Spinal cord (tissue), 10 donors: ENCODE results near the gene EED. TPM values are rescaled to one million over a fixed set of nuclear protein-coding genes. Genes with fewer than 3 reads are reported as not detected.
A peak's percentile ranks its signal among the peaks of the same experiment; 100 is the strongest.
"Not testable (repeated sequence)": the region's sequence is repeated elsewhere in the genome, so short reads cannot be mapped to it uniquely, and the experiment has no call there.

Source experiments
- DNase-seq, 6 donors: peaks; one replicate each; pipeline versions ENCODE4 v3.0.0 to v3.0.0-alpha.2; 2013 to 2015; ENCODE audit warnings: low spot score in 6 of 6, low read depth in 4 of 6
- H3K27ac ChIP-seq: one replicate; pipeline ENCODE4 v1.5.1; 2013; ENCODE audit warnings: low read depth, low read length, control low read depth
- H3K27me3 ChIP-seq: one replicate; pipeline ENCODE4 v1.6.1; 2013; ENCODE audit warnings: low read length; ENCODE audit not compliant: control insufficient read depth, insufficient read depth
- H3K36me3 ChIP-seq: one replicate; pipeline ENCODE4 v1.6.1; 2013; ENCODE audit warnings: low read length; ENCODE audit not compliant: control insufficient read depth, insufficient read depth
- H3K4me1 ChIP-seq: one replicate; pipeline ENCODE4 v1.6.1; 2013; ENCODE audit warnings: low read length; ENCODE audit not compliant: control insufficient read depth, insufficient read depth
- H3K4me3 ChIP-seq: one replicate; pipeline ENCODE4 v1.5.1; 2013; ENCODE audit warnings: low read depth, low read length, control low read depth
- H3K9me3 ChIP-seq: one replicate; pipeline ENCODE4 v1.6.1; 2013; ENCODE audit warnings: low read length; ENCODE audit not compliant: control insufficient read depth, insufficient read depth
- WGBS: methylation state at CpG from one replicate; pipeline ENCODE4 v1.1.5; 2013; ENCODE audit warnings: missing lambda C conversion rate; ENCODE audit not compliant: insufficient coverage; 5-methylcytosine and 5-hydroxymethylcytosine counted together
- polyA plus RNA-seq, 2 donors: library from polyadenylated mRNA; unstranded; fragments of 120-200 nt; gene quantifications; one replicate each; pipeline ENCODE4 v1.2.1, GENCODE V29; 2013; ENCODE audit not compliant: insufficient read length in 2 of 2
- total RNA-seq, 2 donors: library from RNA; depleted of rRNA in 1 of 2; stranded (reverse); fragments of 120-200 nt in 1 of 2; fragments of >200 nt in 1 of 2; gene quantifications; one replicate each; pipeline versions ENCODE4 v1.2.3 to v1.2.4, GENCODE V29; 2013 to 2014
- donor health status: healthy.

Gene EED
- total and polyA plus RNA-seq, 4 donors, result 18.3 to 34.0 (median 32.6) TPM

DNA sequence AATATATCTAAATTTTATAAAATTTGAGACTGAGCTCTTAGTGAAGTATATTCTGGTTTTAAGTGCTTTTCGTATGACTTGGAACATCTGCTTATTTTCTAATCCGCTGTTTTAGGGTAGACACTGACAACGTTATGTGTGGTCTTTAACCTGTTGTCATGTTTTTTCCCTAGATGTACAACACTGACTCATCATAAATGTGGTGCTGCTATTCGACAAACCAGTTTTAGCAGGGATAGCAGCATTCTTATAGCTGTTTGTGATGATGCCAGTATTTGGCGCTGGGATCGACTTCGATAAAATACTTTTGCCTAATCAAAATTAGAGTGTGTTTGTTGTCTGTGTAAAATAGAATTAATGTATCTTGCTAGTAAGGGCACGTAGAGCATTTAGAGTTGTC is 33.7 kb downstream of the EED start:
- WGBS, result 100% methylated on average over 4 of the region's 8 CpGs
- Histone ChIP-seq H3K36me3 (no peaks in the 10 kb centered on the region), H3K4me3 (no peak overlapping the region), H3K9me3 (no peaks in the 10 kb centered on the region), H3K4me1 (no peaks in the 10 kb centered on the region), H3K27ac (no peak overlapping the region), H3K27me3 (no peaks in the 10 kb centered on the region)
- no peak for DNase-seq

DNA sequence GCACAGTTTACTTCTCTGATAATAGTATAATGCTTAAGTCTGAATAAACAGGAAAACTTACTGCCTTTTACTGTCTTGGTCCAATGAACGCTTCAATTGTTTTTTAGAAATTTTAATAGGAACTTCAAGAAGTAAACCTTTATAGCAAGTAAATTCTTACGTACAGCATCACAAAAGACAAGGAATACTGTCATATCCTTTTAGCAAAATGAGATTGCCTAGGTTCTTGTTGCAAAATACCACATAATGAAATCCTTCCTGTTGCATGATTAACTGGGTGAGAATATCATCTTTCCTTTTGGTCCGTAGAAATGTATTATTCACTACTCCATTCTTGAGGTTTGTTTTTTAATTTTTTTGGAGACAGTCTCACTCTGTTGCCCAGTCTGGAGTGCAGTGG is 35.2 kb downstream of the EED start:
- Histone ChIP-seq H3K4me1 (no peaks in the 10 kb centered on the region), H3K27me3 (no peaks in the 10 kb centered on the region), H3K9me3 (no peaks in the 10 kb centered on the region), H3K4me3 (no peak overlapping the region), H3K36me3 (no peaks in the 10 kb centered on the region), H3K27ac (no peak overlapping the region)
- no peak for DNase-seq
- WGBS, result no CpG with 5 or more reads among the region's 3 CpGs

DNA sequence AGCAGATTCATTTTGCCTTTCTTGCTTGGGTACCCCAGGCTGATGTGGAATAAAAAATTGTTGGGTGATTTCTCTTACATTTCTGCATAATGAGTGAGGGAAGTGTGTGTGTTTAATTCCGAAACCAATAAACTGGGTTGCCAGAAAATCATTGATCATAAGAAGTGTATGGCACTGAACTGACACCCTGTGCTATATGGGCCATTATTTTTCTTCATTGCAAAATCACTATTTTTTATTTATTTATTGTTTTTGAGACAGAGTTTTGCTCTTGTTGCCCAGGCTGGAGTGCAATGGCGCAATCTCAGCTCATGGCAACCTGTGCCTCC is 42.9 kb downstream of the EED start:
- no peak overlapping the region for H3K27ac ChIP-seq
- 92% methylated on average over 2 of the region's 2 CpGs for WGBS
- H3K9me3 ChIP-seq, result no peaks in the 10 kb centered on the region
- H3K4me1 ChIP-seq, result no peaks in the 10 kb centered on the region
- no peak overlapping the region for H3K4me3 ChIP-seq
- no peak for DNase-seq
- no peaks in the 10 kb centered on the region for H3K36me3 ChIP-seq
- H3K27me3 ChIP-seq, result no peaks in the 10 kb centered on the region

DNA sequence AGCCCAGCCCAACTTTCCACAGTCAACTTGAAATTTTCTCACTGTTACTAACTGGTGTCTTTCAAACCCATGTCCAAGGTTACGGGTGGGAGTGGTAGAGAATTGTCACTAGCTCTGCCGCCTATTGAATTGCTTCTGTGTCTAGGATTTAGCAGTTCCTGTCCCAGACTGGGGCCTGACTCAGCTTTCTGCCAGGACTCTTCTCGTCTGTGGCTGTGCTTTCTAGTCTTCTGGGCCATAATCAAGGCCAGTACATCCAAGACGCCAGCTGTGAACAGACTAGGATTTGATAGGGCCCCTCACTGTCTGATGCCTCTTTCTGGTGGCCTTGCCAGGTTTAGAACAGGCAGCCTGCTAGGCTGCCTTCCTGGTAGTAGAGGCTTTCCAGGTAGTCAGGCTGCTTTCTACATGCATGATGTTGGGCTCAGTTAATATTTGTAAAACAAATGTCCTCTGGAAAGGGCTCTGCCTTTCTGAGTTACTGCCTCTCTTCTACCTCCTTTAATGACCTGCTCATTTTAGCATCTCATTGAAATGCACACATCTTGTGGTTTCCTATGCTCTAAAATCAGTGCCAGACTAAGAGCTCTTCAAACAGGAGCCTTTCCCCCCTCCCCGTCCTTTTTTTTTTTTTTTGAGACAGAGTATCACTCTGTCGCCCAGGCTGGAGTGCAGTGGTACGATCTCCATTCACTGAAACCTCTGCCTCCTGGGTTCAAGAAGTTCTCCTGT is 44.4 kb downstream of the EED start:
- 48% methylated on average over 5 of the region's 7 CpGs for WGBS
- no peak overlapping the region for H3K4me3 ChIP-seq
- DNase-seq, result peak in 1 of 6 donors; percentile 29
- H3K9me3 ChIP-seq, result no peaks in the 10 kb centered on the region
- H3K36me3 ChIP-seq, result no peaks in the 10 kb centered on the region
- H3K27ac ChIP-seq, result no peak overlapping the region
- H3K27me3 ChIP-seq, result no peaks in the 10 kb centered on the region
- no peaks in the 10 kb centered on the region for H3K4me1 ChIP-seq

DNA sequence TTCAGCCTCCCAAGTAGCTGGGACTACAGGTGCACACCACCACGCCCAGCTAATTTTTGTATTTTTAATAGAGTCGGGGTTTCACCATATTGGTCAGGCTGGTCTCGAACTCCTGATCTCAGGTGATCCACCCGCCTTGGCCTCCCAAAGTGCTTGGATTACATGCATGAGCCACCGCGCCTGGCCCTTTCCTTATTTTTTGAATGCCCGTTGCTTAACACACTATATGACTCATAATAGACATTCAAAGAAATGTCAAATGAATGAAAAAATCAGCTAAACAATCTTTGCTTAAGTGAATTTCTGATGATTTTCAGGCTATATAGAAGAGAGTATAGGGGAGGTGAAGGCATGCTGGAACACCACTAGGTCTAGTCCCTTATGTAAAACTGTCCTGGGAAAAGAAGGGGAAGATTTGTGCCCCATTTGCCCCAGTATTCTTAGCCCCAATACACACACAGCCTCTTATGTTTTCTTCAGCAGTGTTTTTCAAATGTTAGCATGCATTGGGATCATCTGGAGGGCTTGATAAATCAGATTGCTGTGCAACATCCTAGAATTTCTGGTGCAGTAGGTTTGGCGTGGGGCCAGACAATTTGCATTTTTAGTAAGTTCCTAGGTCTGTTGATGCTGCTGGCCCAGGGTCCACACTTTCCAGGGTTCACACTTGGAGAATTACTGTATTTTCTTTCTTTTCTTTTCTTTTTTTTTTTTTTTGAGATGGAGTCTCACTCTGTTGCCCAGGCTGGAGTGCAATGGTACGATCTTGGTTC is 45.1 kb downstream of the EED start:
- H3K9me3 ChIP-seq, H3K27me3 ChIP-seq, H3K4me3 ChIP-seq, H3K27ac ChIP-seq, H3K36me3 ChIP-seq, H3K4me1 ChIP-seq: not testable (repeated sequence)
- WGBS, result 94% methylated on average over 5 of the region's 9 CpGs
- peak in 1 of 6 donors; percentile 11 for DNase-seq

DNA sequence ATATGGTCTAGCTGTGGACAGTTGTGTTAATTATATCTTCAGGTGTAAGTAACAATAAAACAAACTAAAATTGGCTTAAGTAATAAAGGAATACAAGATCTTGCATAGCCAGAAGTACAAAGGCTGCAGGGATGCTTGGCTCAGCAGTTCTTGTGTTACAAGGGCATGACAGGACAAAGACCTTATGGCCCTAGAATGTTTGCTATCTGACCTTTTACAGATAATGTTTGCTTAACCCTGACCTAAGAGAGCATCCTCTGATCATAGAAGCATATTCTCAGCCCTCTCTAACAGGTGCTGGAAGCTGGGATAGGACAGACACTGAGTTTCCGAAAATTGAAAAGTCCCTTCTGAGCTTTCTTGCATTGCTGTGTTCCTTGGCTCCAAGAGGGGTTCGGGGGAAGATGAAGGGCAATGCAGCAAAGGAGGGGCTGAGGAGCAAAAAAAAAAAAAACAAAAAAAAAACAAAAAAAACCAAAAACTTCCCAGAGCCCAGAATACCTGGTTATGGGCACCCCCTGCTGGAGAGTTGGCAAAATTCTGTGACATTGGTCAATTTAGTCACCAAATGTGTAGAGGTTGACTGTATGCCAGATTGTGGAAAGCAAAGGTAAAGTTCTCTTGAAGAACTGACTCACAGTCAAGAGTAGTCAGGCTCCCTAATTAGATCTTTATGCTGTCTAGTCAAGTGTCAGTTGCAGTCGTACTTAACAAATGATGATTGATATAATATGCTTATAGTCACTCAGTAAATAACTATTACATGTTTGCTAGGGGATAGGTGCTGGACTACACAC is 47.1 kb downstream of the EED start:
- Histone ChIP-seq H3K9me3 (no peaks in the 10 kb centered on the region), H3K27ac (no peak overlapping the region), H3K27me3 (no peaks in the 10 kb centered on the region), H3K36me3 (no peaks in the 10 kb centered on the region), H3K4me3 (no peak overlapping the region), H3K4me1 (no peaks in the 10 kb centered on the region)
- WGBS, result no CpG with 5 or more reads among the region's 3 CpGs
- peak; percentile 31 to 86 (median 50) for DNase-seq

DNA sequence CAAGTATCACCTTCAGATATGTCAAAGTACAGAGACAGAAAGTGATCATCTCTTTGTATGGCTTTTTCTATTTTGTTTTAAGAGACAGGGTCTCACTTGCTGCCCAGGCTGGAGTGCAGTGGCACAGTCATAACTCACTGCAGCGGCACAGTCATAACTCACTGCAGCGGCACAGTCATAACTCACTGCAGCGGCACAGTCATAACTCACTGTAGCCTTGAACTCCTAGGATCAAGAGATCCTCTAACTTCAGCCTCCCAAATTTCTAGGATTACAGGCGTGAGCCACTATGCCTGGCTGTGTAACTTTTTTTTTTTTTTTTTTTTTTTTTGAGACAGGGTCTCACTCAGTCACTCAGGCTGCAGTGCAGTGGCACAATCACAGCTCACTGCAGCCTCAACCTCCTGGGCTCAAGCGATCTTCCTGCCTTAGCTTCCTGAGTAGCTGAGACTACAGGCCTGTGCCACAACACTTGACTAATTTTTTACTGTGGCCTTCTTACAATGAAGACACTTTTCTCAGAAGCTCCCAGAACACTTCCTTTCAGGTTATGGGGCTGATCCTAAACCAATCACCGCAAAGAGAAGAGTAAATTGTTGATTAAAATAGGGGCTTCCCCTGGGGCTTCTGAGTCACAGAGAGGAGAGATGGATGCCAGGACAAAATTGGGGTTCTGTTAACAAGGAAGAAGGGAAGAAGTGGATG is 48.5 kb downstream of the EED start:
- H3K27ac ChIP-seq, result no peak overlapping the region
- H3K4me3 ChIP-seq, result no peak overlapping the region
- no peaks in the 10 kb centered on the region for H3K27me3 ChIP-seq
- H3K4me1 ChIP-seq, result no peaks in the 10 kb centered on the region
- 96% methylated on average over 4 of the region's 6 CpGs for WGBS
- H3K36me3 ChIP-seq, result no peaks in the 10 kb centered on the region
- no peaks in the 10 kb centered on the region for H3K9me3 ChIP-seq
- DNase-seq, result no peak

DNA sequence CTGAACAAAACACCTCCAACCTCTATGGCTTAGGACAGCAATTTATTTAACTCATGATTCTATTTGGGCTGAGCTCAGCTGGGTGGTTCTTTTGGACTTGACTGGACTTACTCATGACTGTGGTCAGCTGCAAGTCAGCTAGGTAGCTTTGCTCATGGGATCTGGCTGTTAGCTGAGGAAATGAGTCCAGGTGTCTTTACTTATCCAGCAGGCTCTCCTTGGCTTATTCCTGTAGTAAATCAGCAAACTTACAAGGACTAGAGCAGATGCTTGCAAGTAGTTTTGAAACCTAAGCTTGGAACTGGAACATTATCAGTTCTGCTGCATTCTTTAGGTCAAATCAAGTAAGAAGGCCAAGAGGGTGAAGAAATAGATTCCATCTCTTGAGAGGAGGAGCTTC is 49.5 kb downstream of the EED start:
- Histone ChIP-seq H3K9me3 (no peaks in the 10 kb centered on the region), H3K27ac (no peak overlapping the region), H3K27me3 (no peaks in the 10 kb centered on the region), H3K36me3 (no peaks in the 10 kb centered on the region), H3K4me3 (no peak overlapping the region), H3K4me1 (no peaks in the 10 kb centered on the region)
- no peak for DNase-seq

DNA sequence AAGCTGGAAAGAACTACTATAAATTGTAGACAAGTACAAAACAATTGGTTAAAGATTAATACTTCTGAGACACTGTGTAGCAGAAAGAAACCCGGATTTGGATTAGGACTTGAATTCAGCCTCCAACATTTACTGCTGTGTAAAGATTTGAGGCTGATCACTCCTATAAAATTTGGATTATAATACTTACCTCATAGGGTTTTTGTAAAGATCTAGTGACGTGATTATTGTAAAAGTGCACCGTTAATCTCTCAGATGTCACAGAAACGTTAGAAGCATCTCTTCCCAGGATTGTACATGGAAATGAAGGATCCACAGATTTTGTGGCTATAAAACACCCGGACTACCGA is 57.2 kb downstream of the EED start:
- 0% methylated on average over 2 of the region's 6 CpGs for WGBS
- Histone ChIP-seq H3K4me3 (peak overlapping the region; percentile 100), H3K9me3 (no peaks in the 10 kb centered on the region), H3K4me1 (no peaks in the 10 kb centered on the region), H3K27ac (no peak overlapping the region), H3K27me3 (no peaks in the 10 kb centered on the region), H3K36me3 (peaks cover 3% of the 10 kb centered on the region)
- no peak for DNase-seq
